GM18499 (cell line): ENCODE data around the gene CFD.
"Not testable (repeated sequence)": the region's sequence is repeated elsewhere in the genome, so short reads cannot be mapped to it uniquely, and the experiment has no call there.

Experiments used
- ATAC-seq: cut with Tn5 transposase; IDR thresholded peaks from one replicate; pipeline ENCODE4 v1.9.1; 2021; ENCODE audit warnings: moderate number of reproducible peaks; ENCODE audit not compliant: insufficient read depth, unreplicated experiment

CFD gene

DNA sequence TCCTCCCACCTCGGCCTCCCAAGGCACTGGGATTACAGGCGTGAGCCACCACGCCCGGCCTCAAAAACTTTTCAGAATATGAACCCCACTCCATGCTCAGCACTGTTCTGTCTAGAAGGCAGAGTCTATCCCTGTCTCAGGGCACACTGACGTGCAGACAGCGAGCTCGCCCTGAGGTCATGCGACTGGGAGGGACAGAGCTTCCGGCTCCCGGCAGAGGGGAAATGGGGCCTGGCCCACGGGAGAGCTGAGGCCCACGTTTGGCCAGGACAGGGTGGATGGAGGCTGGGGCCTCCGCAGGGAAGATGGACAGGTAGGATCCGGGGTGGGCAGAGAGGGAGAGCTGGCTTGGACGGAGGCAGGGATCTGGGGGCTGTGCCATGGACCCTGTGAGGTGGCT lies 34.6 kb upstream of the CFD start:
- ATAC-seq = no peak

DNA sequence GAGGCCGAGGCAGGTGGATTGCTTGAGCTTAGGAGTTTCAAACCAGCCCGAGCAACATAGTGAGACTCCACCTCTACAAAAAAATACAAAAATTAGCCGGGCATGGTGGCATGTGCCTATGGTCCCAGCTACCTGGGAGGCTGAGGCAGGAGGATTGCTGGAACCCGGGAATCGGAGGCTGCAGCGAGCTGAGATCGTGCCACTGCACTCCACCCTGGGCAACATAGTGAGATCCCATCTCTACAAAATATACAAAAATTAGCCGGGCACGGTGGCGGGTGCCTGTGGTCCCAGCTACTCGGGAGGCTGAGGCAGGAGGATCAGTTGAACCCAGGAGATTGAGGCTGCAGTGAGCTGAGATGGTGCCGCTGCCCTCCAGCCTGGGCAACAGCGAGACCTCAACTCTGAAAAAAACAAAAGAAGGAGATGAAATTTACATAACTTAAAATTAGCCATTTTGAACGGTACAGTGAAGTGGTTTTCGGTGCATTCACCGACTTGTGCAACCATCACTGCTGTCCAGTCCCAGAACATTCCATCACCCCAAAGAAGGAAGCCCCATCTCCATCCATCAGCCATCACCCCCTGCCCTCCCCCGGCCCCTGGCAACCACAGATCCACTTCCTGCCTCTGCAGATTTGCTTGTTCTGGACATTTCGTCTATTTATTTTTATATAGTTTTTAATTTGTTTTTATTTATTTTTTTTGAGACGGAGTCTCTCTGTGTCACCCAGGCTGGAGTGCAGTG lies 33.4 kb upstream of the CFD start:
- no peak for ATAC-seq

DNA sequence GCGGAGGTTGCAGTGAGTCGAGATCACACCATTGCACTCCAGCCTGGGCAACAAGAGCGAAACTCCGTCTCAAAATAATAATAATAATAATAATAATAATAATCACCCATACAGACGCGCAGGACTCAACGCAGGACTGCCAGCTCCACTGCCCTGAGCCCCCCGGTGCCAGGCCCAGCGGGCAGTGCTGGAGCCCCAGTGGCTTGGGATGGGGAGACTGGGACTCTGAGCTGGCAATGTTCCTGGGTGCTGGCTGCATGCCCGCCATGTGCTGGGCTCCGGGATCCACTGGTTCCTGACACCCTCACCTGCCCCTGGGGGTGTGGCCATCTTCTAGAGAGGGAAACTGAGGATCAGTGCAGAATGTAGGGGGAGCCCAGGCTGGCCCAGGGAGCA lies 32.2 kb upstream of the CFD start:
- ATAC-seq = no peak

DNA sequence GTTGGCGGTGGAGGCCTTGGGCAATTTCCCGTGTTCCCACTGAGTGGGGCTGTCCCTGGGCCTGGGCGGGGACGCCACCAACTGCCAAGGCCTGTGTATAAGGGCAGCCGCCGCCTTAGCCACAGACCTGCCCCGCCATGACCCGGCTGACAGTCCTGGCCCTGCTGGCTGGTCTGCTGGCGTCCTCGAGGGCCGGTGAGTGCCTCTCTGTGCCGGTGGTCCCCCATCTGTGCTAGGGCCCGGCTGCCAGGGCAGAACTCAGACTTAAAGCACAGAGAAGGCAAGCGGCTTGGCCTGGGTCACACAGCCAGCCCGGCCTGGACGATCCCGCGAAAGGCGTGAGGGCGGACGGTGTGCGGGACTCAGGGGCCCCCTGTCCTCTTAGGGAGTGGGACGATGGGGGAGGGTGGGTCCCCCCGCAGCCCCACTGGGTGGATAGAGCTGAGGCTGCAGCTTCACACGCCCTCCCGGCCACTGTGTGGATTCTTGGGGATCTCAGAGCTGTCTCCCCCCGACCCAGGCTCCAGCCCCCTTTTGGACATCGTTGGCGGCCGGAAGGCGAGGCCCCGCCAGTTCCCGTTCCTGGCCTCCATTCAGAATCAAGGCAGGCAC lies 31.6 kb upstream of the CFD start, which contains the start of gene AZU1:
TSS of gene AZU1 (plus strand) at position 128 of the 612 bp plus-strand sequence. CDS start at position 138, 10 bp downstream.
- no peak for ATAC-seq

DNA sequence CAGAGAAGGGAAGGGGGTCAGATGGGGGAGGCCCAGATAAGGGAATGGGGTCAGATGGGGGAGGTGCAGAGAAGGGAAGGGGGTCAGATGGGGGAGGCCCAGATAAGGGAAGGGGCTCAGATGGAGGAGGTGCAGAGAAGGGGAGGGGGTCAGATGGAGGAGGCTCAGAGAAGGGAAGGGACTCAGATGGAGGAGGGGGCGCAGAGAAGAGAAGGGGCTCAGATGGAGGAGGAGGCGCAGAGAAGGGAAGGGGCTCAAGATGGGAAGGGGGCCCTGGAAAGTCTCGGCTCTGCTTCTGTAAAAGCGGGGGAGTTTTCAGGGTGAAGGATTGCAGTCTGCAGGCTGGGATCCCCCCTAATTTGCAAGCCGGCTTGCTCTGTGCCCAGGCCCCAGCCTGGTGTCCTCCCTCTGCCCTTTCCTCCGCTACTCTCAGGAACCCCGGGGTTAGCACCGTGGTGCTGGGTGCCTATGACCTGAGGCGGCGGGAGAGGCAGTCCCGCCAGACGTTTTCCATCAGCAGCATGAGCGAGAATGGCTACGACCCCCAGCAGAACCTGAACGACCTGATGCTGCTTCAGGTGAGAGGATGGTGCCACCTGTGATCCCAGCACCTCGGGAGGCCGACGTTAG lies 30.2 kb upstream of the CFD start:
- ATAC-seq = no peak

DNA sequence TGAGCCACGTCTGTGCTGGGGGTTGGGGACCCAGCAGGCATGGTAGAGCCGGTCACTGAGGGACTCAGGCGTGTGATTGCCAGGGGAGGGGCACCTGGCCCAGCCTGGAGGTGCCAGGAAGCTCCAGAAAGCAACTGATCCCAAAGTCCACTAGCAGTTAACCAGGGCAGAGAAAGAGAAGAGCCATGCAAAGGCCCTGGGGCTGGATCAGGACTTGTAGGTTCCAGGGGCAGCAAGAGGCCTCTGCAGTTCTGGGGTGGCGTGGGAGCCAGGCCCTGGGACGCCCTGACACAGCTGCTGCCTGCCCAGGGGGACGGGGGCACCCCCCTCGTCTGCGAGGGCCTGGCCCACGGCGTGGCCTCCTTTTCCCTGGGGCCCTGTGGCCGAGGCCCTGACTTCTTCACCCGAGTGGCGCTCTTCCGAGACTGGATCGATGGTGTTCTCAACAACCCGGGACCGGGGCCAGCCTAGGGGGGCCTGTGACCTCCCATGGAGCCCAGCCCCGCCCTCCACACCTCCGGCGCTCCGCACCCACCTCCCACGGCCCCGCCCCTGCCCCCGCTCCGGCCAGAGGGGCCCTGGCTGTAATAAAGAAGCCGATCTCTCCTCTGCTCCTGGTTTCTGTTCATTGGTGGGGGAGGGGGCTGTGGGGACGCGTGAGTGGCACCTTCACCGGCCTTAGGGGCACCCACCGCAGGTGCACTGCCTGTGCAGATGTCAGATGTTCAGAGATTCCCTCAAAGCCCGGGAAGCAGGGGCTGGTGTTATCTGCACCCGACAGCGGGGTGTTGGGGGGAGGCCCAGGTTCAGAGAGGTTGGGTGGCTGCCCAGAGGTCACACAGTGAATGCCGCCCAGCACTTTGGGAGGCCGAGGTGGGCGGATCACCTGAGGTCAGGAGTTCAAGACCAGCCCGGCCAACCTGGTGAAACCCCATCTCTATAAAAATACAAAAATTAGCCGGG lies 27.8 kb upstream of the CFD start:
- no peak for ATAC-seq

DNA sequence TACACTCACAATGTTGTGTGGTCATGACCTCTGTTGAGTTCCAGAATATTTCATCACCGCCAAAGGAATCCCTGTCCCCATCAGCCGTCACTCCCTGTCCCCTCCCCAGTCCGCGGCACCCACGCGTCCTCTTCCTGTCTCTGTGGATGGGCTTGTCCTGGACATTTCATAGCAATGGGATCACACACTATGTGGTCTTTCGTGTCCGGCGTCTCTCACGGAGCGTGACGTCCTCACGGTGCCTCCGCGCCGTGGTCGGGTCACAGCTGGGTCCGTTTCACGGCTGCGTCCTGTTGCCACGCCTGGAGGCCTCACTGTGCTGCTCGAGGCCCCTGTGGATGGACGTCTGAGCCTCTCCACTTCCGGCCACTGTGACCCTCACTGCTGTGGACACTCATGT lies 25.2 kb upstream of the CFD start:
- no peak for ATAC-seq

DNA sequence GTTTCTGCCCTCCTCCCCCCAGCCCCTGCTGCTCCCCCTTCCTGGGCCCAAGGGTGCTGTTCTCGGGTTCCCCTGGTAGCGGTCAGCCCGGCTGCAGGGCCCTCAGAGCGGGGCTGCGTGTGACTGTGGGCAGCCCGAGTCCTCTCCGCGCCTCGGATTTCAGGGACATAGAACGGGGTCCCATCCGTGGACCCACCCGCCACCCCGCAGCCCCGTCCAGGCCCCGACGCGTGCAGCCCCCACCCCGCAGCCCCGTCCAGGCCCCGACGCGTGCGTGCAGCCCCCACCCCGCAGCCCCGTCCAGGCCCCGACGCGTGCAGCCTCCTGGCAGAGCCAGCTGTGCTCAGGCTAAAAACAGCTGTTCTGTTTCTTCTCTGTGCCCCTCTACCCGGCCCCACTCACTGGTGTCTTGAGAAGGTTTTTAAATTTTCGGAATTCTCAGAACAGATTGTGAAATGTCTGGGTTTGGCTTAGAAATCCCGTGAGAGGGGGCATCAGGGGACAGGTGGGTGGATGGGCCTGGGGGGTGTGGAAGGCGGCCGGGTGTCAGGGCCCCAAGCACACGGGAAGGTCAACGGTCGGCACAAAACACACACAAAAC lies 24.2 kb upstream of the CFD start:
- no peak for ATAC-seq

DNA sequence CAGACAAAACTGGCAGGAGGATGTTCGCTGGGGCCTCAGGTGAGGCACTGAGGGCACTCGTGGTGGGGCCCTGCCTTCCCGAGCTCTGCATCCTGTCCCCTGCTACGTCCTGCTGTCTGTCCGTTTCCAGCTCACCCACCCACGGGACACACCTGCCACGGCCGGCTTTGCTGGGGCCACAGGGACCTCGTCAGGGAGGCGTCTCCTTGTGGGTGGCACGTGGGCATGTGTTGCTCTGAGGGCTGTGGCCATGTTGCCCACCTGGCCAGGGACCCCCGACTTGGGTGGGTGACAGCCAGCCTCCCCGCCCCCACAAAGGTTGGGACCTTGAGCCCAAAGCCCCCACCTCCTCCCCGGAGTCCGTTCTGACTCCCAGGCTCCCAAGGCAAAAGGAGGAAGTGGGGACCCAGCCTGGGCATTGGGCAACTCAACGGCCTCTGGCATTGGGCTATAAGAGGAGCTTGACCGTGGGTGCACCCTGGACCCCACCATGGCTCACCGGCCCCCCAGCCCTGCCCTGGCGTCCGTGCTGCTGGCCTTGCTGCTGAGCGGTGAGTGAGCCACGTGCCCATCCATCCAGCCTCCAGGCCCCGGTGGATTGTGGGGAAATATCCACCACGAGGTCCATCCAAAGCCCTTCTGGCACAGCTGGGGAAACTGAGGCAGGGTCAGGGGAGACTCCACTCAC lies 18.8 kb upstream of the CFD start, which contains the start of gene PRTN3:
TSS of gene PRTN3 (plus strand) at position 481 of the 688 bp plus-strand sequence. CDS start at position 491, 10 bp downstream.
- no peak for ATAC-seq

DNA sequence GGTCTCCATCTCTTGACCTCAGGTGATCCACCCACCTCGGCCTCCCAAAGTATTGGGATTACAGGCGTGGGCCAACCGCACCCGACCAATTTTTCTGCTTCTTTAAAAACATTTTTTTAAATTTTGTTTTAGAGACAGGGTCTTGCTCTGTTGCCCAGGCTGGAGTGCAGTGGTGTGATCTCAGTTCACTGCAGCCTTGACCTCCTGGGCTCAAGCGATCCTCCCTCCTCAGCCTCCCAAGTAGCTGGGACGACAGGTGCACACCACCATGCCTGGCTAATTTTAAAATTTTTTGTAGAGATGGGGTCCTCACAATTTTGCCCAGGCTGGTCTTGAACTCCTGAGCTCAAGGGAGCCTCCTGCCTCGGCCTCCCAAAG lies 16.7 kb upstream of the CFD start:
- ATAC-seq = not testable (repeated sequence)

DNA sequence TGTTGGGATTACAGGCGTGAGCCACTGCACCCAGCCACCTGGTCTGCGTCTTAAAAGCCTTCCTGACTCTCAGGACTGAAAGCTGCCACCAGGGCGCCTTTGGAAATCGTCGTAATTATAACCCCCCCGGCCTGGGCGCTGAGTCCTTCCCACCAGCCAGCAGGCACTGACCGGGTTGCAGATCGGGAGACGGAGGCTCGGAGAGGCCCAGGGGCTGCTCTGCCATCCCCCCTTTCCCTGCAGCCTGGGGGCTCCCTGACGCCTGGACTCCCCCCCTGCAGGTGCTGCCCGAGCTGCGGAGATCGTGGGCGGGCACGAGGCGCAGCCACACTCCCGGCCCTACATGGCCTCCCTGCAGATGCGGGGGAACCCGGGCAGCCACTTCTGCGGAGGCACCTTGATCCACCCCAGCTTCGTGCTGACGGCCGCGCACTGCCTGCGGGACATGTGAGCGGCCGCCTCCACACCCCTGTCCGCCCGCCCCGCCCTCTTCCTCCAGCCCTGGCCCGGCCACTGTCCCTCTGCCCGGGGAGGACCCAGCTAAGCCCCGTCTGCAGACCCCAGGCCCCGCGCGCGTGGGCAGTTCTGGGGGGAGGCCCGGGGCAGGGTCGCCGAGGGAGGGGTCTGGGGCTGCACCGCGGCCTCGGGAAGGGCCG lies 16.2 kb upstream of the CFD start:
- ATAC-seq = no peak

DNA sequence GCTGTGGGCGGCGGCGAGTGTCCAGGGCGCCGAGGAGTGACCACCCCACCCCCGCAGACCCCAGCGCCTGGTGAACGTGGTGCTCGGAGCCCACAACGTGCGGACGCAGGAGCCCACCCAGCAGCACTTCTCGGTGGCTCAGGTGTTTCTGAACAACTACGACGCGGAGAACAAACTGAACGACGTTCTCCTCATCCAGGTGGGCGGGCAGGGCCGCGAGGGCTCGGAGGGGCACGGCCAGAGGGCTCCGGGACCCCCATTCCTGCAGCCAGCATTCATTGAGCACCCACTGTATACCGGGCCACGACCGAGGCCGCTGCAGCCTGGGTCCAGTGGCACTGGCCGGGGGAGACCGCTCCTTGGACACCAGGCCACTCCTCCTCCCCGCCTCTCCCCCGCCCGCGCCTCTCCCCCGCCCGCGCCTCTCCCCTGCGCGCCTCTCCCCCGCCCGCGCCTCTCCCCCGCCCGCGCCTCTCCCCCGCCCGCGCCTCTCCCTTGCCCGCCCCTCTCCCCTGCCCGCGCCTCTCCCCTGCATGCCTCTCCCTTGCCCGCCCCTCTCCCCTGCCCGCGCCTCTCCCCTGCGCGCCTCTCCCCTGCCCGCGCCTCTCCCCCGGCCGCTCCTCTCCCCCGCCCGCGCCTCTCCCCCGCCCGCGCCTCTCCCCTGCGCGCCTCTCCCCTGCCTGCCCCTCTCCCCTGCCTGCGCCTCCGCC lies 15.5 kb upstream of the CFD start:
- no peak for ATAC-seq

DNA sequence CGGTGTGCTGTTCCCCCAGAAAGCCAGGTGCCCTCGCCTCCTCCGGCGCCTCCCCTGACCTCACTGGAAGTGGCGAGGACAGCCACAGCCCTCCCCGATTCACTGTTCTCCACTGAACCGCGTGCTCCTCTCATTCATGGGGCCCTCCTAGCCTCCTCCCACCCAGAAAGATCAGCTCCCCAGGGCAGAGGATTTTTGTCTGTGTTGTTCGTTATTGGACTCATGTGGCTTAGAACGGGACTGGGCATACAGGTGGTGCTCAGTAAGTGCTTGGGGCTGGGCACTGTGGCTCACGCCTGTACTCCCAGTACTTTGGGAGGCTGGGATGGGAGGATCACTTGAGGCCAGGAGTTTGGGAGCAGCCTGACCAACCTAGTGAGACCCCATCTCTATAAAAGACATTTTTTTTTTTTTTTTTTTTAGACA lies 14.9 kb upstream of the CFD start:
- ATAC-seq = no peak

DNA sequence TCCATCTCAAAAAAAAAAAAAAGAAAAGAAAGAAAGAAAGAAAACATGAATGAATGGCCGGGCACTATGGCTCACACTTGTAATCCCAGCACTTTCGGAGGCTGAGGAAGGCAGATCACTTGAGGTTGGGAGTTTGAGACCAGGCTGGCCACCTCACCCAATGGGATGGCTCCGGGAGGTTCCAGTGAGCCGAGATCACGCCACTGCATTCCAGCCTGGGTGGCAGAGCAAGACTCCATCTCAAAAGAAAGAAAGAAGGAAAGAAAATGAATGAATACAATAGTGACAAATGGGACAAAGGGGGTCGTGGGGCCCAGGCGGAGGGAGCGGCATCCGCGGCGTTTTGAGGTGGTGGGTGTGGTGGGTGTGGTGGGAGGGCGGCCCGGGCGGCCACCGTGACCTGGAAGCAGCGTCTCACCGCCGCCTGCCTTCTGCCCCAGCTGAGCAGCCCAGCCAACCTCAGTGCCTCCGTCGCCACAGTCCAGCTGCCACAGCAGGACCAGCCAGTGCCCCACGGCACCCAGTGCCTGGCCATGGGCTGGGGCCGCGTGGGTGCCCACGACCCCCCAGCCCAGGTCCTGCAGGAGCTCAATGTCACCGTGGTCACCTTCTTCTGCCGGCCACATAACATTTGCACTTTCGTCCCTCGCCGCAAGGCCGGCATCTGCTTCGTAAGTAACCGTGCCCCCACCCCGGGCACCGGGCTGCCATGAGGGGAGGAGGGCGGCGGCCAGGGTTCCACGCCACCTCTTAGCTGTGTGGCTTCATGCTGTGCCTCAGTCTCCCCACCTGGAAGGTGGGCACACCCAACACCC lies 13.6 kb upstream of the CFD start:
- ATAC-seq = no peak

DNA sequence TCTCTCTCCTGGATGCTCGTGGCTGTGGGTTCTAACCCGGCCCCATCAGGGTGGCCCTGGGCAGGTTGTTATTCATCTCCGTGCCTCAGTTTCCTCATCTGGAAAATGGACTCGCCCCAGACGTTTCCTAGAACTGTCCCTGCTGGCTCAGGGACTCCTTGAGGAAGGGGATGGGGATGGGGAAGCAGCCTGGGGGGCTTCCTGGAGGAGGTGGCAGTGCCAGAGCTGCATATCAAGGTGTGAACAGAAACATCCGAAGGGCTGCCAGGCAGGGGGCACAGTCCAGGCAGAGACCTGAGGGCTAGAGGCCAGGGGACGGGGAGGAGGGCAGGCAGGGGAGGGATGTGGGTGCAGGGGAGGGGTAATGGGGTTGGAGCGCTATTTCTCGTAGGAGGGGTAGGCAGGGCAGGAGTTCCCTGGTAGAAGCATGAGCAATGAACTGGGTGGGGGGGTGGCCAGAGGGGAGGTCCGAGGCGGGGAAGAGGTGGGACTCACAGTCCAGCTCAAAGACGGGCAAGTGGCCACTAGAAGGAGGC lies 11.0 kb upstream of the CFD start:
- ATAC-seq = no peak

DNA sequence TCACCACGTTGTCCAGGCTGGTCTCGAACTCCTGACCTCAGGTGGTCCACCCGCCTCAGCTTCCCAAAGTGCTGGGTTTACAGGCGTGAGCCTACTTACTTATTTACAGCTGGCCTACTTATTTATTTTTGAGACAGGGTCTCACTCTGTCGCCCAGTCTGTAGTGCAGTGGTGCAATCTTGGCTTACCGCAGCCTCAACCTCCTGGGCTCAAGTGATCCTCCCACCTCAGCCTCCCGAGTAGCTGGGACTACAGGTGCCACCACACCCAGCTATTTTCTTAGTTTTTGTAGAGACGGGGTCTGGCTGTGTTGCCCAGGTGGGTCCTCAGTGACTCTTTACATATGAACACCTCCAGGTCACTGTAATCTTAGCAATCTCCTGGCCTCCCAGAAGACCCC lies 10.3 kb upstream of the CFD start:
- ATAC-seq = not testable (repeated sequence)
